ENCODE results near the gene COBLL1. TPM values are rescaled to one million over a fixed set of nuclear protein-coding genes. Genes with fewer than 3 reads are reported as not detected.

Gene COBLL1
- total RNA-seq, 6 experiments from 2014 or later, result 28.1 to 49.7 (median 29.9) TPM

GRCh38 chr2:164810843-164811242 is 30.8 kb downstream of the COBLL1 start:
- H3K36me3 Mint-ChIP-seq (ENCODE audit: low read depth), result no peaks in the 10 kb centered on the region
- no peak overlapping the region for H3K27ac Mint-ChIP-seq
- H3K4me1 Mint-ChIP-seq (ENCODE audit: low read depth), result peaks cover 40% of the 10 kb centered on the region
- H3K27me3 Mint-ChIP-seq (ENCODE audit: insufficient read depth), result no peaks in the 10 kb centered on the region
- no peaks in the 10 kb centered on the region for H3K9me3 Mint-ChIP-seq
- TF ChIP-seq CTCF (IDR thresholded peaks at IDR 0.05), result no peak
- H3K4me3 Mint-ChIP-seq, result no peak overlapping the region
- DNase-seq, result no peak

- Mint-ChIP-seq H3K27me3 (ENCODE audit: insufficient read depth) (no peaks in the 10 kb centered on the region), H3K36me3 (ENCODE audit: low read depth) (no peaks in the 10 kb centered on the region), H3K4me3 (no peak overlapping the region), H3K27ac (no peak overlapping the region), H3K9me3 (no peaks in the 10 kb centered on the region), H3K4me1 (ENCODE audit: low read depth) (peaks cover 48% of the 10 kb centered on the region)
- peak; percentile 29 for DNase-seq
- TF ChIP-seq CTCF (IDR thresholded peaks at IDR 0.05), result no peak
These were observed 32.8 kb downstream of the COBLL1 start for GRCh38 chr2:164808776-164809175.

- DNase-seq, result no peak
- H3K27ac Mint-ChIP-seq, result peak overlapping the region; percentile 83
These were observed 37.7 kb downstream of the COBLL1 start for GRCh38 chr2:164803776-164804466.

GRCh38 chr2:164802095-164802707 is 39.4 kb downstream of the COBLL1 start:
- no peak for DNase-seq
- Mint-ChIP-seq H3K9me3 (no peaks in the 10 kb centered on the region), H3K4me1 (ENCODE audit: low read depth) (peaks cover 56% of the 10 kb centered on the region), H3K36me3 (ENCODE audit: low read depth) (peaks cover 5% of the 10 kb centered on the region; the same call in 1 of the 2 replicates), H3K27me3 (ENCODE audit: insufficient read depth) (no peaks in the 10 kb centered on the region), H3K27ac (peak overlapping the region; percentile 22; the same call in 1 of the 2 replicates), H3K4me3 (no peak overlapping the region)
- TF ChIP-seq CTCF (IDR thresholded peaks at IDR 0.05), result no peak

More at GRCh38 chr2:164803776-164804466, 37.7 kb downstream of the COBLL1 start:
- no peak for TF ChIP-seq CTCF (IDR thresholded peaks at IDR 0.05)
- H3K36me3 Mint-ChIP-seq (ENCODE audit: low read depth), result peaks cover 5% of the 10 kb centered on the region; the same call in 1 of the 2 replicates
- peaks cover 54% of the 10 kb centered on the region for H3K4me1 Mint-ChIP-seq (ENCODE audit: low read depth)
- no peaks in the 10 kb centered on the region for H3K9me3 Mint-ChIP-seq
- H3K4me3 Mint-ChIP-seq, result peak overlapping the region; percentile 59
- H3K27me3 Mint-ChIP-seq (ENCODE audit: insufficient read depth), result no peaks in the 10 kb centered on the region

- H3K36me3 Mint-ChIP-seq (ENCODE audit: low read depth), result peaks cover 5% of the 10 kb centered on the region; the same call in 1 of the 2 replicates
- DNase-seq, result no peak
- H3K27me3 Mint-ChIP-seq (ENCODE audit: insufficient read depth), result no peaks in the 10 kb centered on the region
- H3K27ac Mint-ChIP-seq, result no peak overlapping the region
- no peak for TF ChIP-seq CTCF (IDR thresholded peaks at IDR 0.05)
- H3K4me1 Mint-ChIP-seq (ENCODE audit: low read depth), result peaks cover 56% of the 10 kb centered on the region
- no peaks in the 10 kb centered on the region for H3K9me3 Mint-ChIP-seq
- no peak overlapping the region for H3K4me3 Mint-ChIP-seq
These were observed 41.1 kb downstream of the COBLL1 start for GRCh38 chr2:164800572-164800971.
